ENCODE data around the gene PRPF19. TPM values are rescaled to one million over a fixed set of nuclear protein-coding genes. Genes with fewer than 3 reads are reported as not detected.

PRPF19 gene
- polyA plus RNA-seq, 1 of the 3 experiments (the other 2 are of a cell fraction): 58.9 TPM

DNA sequence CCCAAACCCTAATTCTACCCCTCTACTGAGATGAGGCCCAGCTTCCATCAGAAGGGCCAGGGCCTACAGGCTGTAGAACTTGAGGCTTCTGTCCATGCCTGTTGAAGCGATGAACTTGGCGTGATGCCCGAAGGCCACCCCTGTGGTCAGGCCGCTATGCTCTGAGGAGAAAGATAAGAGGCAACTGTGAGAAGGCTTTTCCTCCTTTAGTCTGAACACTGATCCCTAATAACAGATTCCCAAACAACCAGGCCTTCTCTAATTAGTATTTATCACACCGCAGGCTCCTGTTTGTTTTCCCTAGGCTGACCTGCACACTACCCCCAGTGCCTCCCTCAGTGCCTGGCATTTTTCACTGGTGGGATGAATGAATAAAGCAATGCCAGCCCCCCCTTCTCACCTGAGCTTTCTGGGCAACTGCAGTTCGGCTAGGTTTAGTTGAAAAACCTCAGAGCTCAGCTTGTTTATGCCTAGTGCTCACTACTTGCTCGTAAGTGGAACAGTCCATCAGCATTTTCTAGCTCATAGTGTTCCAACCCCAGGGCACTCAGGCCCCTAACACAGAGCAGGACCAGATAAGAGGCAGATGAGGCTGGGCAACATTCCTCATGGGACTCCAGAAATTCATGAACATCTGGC, 15.2 kb downstream of the PRPF19 start:
- peak overlapping the region in 1 of 2 experiments; percentile 3; a peak in 1 of 4 replicates for H3K27ac ChIP-seq (ENCODE audit: low read depth in 2 of 2, low read length in 1 of 2)
- ChIA-PET POLR2A (no interaction called here), CTCF (interaction anchor here (1.6 to 21.9 kb wide), 3 partner anchors 7 to 116 kb away, joined by 5 to 550 read pairs (median 55); partner anchors contain the start of gene CCDC86)
- H3K36me3 ChIP-seq (replicated peaks in 1 of 2; ENCODE audit: control insufficient read depth in 1 of 2, insufficient read depth in 2 of 2, low read length in 1 of 2): peaks cover 31 to 39% of the 10 kb centered on the region in 2 experiments
- H3K79me2 ChIP-seq (ENCODE audit: insufficient read depth): no peaks in the 10 kb centered on the region
- H3F3A ChIP-seq (replicated peaks; ENCODE audit: insufficient read depth): peaks cover 3% of the 10 kb centered on the region
- no peak overlapping the region for H3K4me3 ChIP-seq (ENCODE audit: low read depth in 2 of 2, low read length in 1 of 2)
- H4K20me1 ChIP-seq (ENCODE audit: insufficient read depth): no peaks in the 10 kb centered on the region
- TF ChIP-seq RAD21 (IDR thresholded peaks at IDR 0.05; ENCODE audit: low read length): no peak
- TF ChIP-seq, protein P1, sequence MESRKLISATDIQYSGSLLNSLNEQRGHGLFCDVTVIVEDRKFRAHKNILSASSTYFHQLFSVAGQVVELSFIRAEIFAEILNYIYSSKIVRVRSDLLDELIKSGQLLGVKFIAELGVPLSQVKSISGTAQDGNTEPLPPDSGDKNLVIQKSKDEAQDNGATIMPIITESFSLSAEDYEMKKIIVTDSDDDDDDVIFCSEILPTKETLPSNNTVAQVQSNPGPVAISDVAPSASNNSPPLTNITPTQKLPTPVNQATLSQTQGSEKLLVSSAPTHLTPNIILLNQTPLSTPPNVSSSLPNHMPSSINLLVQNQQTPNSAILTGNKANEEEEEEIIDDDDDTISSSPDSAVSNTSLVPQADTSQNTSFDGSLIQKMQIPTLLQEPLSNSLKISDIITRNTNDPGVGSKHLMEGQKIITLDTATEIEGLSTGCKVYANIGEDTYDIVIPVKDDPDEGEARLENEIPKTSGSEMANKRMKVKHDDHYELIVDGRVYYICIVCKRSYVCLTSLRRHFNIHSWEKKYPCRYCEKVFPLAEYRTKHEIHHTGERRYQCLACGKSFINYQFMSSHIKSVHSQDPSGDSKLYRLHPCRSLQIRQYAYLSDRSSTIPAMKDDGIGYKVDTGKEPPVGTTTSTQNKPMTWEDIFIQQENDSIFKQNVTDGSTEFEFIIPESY (IDR thresholded peaks at IDR 0.05; ENCODE audit: borderline replicate concordance, low read depth): no peak
- TF ChIP-seq SIN3A (IDR thresholded peaks at IDR 0.05; ENCODE audit: borderline replicate concordance, low read depth, low read length): no peak
- no peak for TF ChIP-seq FOXM1 (IDR thresholded peaks at IDR 0.05; ENCODE audit: low read depth)
- no peak for TF ChIP-seq MEF2A (IDR thresholded peaks at IDR 0.05; ENCODE audit: borderline replicate concordance, low read depth)
- no peak for TF ChIP-seq RCOR1 (IDR thresholded peaks at IDR 0.05; ENCODE audit: low read length)
- TF ChIP-seq EZH2phosphoT487 (IDR thresholded peaks at IDR 0.05; ENCODE audit: borderline replicate concordance, low read depth): no peak
- no peak for TF ChIP-seq CHD2 (IDR thresholded peaks at IDR 0.05; ENCODE audit: low read length, partially characterized antibody)
- no peak for TF ChIP-seq SMC3 (IDR thresholded peaks at IDR 0.05; ENCODE audit: low read depth, low read length)
- TF ChIP-seq RXRA (IDR thresholded peaks at IDR 0.05; ENCODE audit: borderline replicate concordance, low read depth): no peak
- no peak for TF ChIP-seq YY1 (IDR thresholded peaks at IDR 0.05; ENCODE audit: low read depth)
- TF ChIP-seq, protein P2, sequence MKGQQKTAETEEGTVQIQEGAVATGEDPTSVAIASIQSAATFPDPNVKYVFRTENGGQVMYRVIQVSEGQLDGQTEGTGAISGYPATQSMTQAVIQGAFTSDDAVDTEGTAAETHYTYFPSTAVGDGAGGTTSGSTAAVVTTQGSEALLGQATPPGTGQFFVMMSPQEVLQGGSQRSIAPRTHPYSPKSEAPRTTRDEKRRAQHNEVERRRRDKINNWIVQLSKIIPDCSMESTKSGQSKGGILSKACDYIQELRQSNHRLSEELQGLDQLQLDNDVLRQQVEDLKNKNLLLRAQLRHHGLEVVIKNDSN (IDR thresholded peaks at IDR 0.05; ENCODE audit: borderline replicate concordance, low read depth): no peak
- TF ChIP-seq GATA2 (CRISPR knock-in tag; IDR thresholded peaks at IDR 0.05): no peak
- no peaks in the 10 kb centered on the region for H3K9me2 ChIP-seq
- H3K4me1 ChIP-seq (ENCODE audit: control insufficient read depth in 1 of 2, insufficient read depth in 2 of 2, low read depth in 1 of 2, low read length in 1 of 2): peaks cover 0 to 11% of the 10 kb centered on the region in 2 experiments; a peak in 1 of 4 replicates
- 96% methylated on average over 6 of the region's 7 CpGs for WGBS (ENCODE audit: low lambda C conversion rate)
- no peaks in the 10 kb centered on the region for H3K9me3 ChIP-seq
- no peak overlapping the region for H3K9ac ChIP-seq
- no peak for DNase-seq
- no peak overlapping the region for H2AFZ ChIP-seq (ENCODE audit: low read depth)
- H3K4me2 ChIP-seq: no peak overlapping the region
- H3K27me3 ChIP-seq (ENCODE audit: insufficient read depth): no peaks in the 10 kb centered on the region

DNA sequence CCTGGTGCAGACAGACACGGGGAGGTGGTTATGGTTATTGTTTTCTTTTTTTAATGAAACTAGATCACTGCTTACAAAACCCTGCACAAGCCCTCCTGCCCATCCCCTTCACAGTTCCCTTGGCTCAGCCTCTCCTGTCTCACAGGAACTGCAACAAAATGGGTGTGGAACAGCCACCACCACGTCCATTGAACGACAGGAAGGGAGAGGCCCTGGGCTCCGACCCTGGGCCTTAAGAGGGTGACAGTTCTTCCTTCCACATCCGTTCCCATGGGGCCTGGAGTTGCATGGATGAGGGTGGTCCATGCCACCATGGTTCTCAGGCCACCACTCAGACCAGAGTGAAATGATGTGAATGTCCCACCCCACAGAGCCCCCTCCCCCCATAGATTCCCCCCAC, 15.7 kb downstream of the PRPF19 start:
- no peak overlapping the region for H3K27ac ChIP-seq (ENCODE audit: low read depth in 2 of 2, low read length in 1 of 2)
- H3K9ac ChIP-seq: no peak overlapping the region
- TF ChIP-seq RXRA (IDR thresholded peaks at IDR 0.05; ENCODE audit: borderline replicate concordance, low read depth): no peak
- no peak for TF ChIP-seq CHD2 (IDR thresholded peaks at IDR 0.05; ENCODE audit: low read length, partially characterized antibody)
- TF ChIP-seq TAF1 (IDR thresholded peaks at IDR 0.05; ENCODE audit: borderline replicate concordance, low read depth, low read length): no peak
- TF ChIP-seq YY1 (IDR thresholded peaks at IDR 0.05; ENCODE audit: low read depth): no peak
- CTCF ChIA-PET: interaction anchor here (0.7 to 21.9 kb wide), 3 partner anchors 8 to 828 kb away, joined by 3 to 550 read pairs (median 55); partner anchors contain the start of gene CCDC86
- no peaks in the 10 kb centered on the region for H3K9me2 ChIP-seq
- H3K4me3 ChIP-seq (ENCODE audit: low read depth in 2 of 2, low read length in 1 of 2): no peak overlapping the region
- no peaks in the 10 kb centered on the region for H4K20me1 ChIP-seq (ENCODE audit: insufficient read depth)
- H3K4me1 ChIP-seq (ENCODE audit: control insufficient read depth in 1 of 2, insufficient read depth in 2 of 2, low read depth in 1 of 2, low read length in 1 of 2): peaks cover 0 to 11% of the 10 kb centered on the region in 2 experiments; a peak in 1 of 4 replicates
- DNase-seq: no peak
- H3K79me2 ChIP-seq (ENCODE audit: insufficient read depth): no peaks in the 10 kb centered on the region
- H2AFZ ChIP-seq (ENCODE audit: low read depth): no peak overlapping the region
- H3K27me3 ChIP-seq (ENCODE audit: insufficient read depth): no peaks in the 10 kb centered on the region
- H3K9me3 ChIP-seq: no peaks in the 10 kb centered on the region
- WGBS (ENCODE audit: low lambda C conversion rate): 57% methylated on average over 3 of the region's 5 CpGs
- peaks cover 3% of the 10 kb centered on the region for H3F3A ChIP-seq (replicated peaks; ENCODE audit: insufficient read depth)
- H3K36me3 ChIP-seq (replicated peaks in 1 of 2; ENCODE audit: control insufficient read depth in 1 of 2, insufficient read depth in 2 of 2, low read length in 1 of 2): peaks cover 25 to 34% of the 10 kb centered on the region in 2 experiments
- POLR2A ChIA-PET: no interaction called here
- no peak overlapping the region for H3K4me2 ChIP-seq
